SH-SY5Y (cell line): Measurements from ENCODE around the gene SERTAD2.
A peak's percentile ranks its signal among the peaks of the same experiment; 100 is the strongest.

Experiments
- GATA2 ChIP-seq: IDR thresholded peaks from 2 replicates; pipeline ENCODE4 v1.6.1; 2011; ENCODE audit warnings: mild to moderate bottlenecking, low read depth, low read length
- GATA3 ChIP-seq: IDR thresholded peaks from 2 replicates; pipeline ENCODE4 v1.6.1; 2011; ENCODE audit warnings: low read depth, mild to moderate bottlenecking, low read length, moderate library complexity

The SERTAD2 gene

DNA sequence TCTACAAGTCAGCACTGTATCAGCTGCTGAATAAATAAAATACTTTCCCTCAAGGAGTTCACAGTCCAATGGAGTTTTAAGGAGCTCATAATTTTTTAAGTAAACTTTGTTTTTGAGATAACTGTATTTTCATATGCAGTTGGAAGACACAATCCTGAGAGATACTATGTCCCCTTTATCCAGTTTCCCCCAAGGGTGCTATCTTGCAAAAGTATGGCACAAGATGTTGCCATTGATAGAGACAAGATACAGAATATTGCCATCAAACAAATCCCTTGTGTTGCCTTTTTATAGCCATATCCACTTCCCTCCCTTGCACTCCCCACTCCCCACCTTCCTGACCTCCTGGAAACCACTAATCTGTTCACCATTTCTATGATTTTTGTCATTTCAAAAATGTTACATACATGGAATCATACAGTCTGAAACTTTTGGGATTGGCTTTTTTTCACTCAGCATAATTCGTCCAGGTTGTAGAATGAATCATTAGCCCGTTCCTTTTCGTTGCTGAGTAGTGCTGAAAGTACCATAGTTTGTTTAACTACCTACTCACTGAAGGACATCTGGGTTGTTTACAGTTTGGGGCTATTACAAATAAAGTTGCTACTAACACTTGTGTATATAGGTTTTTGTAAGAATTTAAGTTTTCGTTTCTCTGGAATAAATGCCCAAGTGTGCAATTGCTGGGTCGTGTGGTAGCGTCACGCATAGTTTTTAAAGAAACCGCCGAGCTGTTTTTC is 30.2 kb upstream of the SERTAD2 start:
- TF ChIP-seq GATA3 = no peak
- TF ChIP-seq GATA2 = no peak

- TF ChIP-seq GATA2 (no peak), GATA3 (no peak)
Measured at GRCh38 chr2:64681479-64681967, 27.8 kb upstream of the SERTAD2 start.

DNA sequence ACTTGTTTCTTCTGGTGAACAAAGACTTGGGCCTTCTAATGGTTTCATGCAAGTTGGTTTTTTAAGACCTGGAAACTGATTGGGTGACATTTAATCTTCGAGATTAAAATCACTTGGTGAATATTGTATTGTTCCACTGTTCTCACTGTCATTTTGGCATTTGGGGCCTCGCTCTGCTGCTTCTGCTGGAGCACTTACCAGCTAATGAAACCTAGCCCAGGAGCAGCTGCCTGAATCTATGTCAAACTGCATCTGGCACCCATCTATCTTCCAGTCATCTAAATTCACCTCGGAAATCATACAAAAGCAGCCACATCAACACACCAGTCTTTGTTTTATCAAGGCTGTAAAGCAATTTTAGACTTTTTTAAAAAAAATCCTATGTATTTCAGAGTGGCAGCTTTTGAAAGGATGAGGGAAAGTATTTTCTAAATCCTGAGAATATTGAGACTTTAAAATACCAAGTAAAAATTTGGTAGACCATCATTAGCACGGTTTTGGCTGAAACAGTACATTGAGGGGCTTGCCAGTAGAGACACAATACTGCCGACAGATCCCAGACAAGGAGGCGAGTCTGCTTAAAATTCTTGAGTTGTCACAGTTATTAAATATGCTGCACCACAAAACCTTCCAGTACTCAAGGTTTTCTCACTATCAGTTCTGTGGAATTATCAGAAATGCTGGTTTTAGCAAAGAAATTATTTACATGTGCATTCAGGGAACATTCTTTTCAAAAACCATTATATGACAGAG is 26.1 kb upstream of the SERTAD2 start:
- peak; percentile 52; the same call in 1 of the 2 replicates for TF ChIP-seq GATA3
- TF ChIP-seq GATA2 = peak; percentile 88

GRCh38 chr2:64678771-64679590 is 25.3 kb upstream of the SERTAD2 start:
- TF ChIP-seq GATA2 (no peak), GATA3 (no peak)

- no peak for TF ChIP-seq GATA2
- no peak for TF ChIP-seq GATA3
Measured at GRCh38 chr2:64677530-64677929, 23.8 kb upstream of the SERTAD2 start.

DNA sequence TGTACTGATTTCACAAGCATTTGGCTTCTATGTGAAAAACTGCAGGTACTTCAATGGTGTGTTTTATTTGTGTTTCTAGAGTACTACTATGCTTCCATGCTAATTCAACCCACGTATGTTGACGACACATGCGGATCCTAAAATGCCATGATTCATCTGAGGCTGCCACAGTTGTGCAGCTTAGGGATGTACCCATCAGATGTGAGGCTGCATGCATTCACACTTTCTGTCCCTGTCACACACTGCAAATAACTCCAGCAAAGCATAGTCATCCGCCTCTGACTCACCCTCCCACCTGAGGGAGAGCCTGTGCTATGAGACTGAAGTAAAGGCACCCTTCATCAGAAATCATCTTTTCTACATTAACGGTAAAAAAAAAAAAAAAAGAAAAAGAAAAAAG is 22.1 kb upstream of the SERTAD2 start:
- TF ChIP-seq GATA2 = no peak
- no peak for TF ChIP-seq GATA3

- TF ChIP-seq GATA3 (no peak), GATA2 (no peak)
Measured at GRCh38 chr2:64672708-64673107, 19.0 kb upstream of the SERTAD2 start.

DNA sequence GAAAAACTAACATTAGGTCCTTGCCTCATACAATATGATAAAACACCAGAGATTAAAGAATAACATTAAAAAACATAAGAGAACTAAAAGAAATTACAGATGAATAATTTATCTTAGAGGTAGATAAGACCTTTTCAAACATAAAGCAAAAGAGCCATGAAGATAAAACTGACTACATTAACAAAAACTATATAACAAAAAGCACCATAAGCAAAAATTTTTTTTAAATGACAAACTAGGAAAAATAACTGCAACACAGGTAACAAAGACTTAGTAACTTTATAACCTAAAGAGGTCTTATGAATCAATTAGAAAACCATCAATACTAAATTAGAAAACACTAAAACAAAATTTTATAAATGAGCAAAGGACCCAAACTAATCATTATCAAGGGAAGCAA is 16.3 kb upstream of the SERTAD2 start:
- no peak for TF ChIP-seq GATA3
- no peak for TF ChIP-seq GATA2

DNA sequence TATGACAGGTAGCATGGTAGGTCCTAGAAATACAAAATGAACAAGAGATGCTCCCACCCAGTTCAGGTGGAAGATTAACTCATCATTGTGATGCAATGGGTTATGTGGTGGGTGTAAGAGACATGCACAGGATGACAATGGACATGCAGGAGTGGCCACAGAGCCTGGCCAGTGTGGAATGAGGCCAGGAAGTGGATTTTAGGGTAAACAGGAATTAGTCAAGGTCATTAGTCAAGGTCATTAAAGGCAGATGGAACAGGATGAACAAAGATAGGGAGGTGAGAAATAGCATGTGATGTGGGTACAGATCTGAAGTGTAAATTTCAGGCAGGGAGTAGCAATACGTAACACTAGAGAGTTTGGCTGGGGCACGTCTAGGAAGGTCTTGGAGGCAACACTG is 15.6 kb upstream of the SERTAD2 start:
- TF ChIP-seq GATA3 = no peak

DNA sequence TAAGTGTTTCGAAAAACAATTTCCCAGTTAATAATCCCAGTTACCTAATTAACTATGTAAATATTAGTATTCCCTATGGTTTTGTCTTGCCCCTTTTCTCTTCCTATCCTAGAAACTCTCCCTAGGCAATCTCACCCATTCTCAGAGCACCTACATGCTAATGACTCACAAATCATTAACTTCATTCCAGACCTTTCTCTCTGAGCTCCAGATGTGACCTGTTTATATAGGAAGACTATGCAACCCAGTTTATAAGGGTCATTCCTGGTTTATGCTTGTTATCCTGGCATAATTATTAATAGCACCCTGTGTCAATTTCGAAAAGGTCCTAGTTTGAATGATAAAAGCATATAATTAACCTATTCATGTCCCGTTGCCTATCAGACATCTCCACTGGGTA is 14.8 kb upstream of the SERTAD2 start:
- TF ChIP-seq GATA3 (no peak), GATA2 (no peak)

DNA sequence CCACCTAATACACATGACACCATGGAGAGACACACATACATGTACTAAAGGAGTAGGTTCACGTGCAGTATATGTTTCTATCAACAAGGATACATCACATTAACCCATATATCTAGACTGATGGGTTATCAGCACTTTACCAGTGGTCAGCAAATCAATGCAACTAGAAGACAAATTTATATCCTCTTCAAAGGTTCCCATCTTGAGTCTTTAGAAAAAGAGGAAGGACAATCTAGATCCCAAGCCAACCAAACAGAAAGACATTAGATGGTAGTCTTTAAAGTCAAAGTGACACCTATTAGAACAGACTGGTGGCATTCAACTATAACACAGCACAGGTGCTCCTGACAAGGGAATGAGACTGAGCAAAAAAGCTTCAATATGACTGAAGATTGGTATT is 13.8 kb upstream of the SERTAD2 start:
- no peak for TF ChIP-seq GATA2
- no peak for TF ChIP-seq GATA3

DNA sequence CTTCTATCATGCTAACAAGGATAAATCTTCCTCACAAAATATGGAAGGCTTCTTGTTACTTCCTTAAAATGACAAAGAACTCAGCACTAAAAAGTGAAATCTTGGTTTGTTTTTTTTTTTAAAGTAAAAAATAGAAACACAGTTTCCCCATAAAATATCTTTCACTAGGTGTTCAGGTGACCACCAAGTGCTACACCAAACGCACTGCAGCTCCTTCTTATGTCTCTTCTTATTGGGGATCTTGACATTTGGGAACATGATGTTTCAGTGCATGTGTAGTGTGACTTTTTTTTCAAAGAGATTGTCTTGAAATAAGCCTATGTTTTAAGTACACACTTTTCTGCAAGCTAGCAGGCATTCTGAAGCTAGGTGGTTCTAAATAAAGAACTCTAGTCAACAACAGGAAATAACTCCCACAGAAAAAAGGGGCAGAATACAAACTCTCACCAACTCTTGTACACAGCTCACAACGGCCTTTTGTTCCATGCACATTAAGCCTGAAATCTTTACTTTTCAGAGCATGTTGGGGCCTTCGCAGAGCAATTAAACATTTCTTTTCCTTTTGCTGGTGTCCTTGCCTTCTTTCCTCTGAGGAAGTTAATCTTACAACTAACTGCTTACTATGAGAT is 13.2 kb upstream of the SERTAD2 start:
- no peak for TF ChIP-seq GATA2
- no peak for TF ChIP-seq GATA3

GRCh38 chr2:64665709-64666108 is 12.0 kb upstream of the SERTAD2 start:
- TF ChIP-seq GATA2 (no peak), GATA3 (no peak)

GRCh38 chr2:64663402-64663801 is 9.7 kb upstream of the SERTAD2 start:
- no peak for TF ChIP-seq GATA3
- no peak for TF ChIP-seq GATA2
